GM19372 (cell line): ENCODE results near the gene DVL2.
"Not testable (repeated sequence)": the region's sequence is repeated elsewhere in the genome, so short reads cannot be mapped to it uniquely, and the experiment has no call there.

ENCODE experiments used
- ATAC-seq: cut with Tn5 transposase; IDR thresholded peaks from one replicate; pipeline ENCODE4 v1.9.1; 2021; ENCODE audit warnings: mild to moderate bottlenecking, low read depth, moderate library complexity; ENCODE audit not compliant: unreplicated experiment

DVL2 gene

DNA sequence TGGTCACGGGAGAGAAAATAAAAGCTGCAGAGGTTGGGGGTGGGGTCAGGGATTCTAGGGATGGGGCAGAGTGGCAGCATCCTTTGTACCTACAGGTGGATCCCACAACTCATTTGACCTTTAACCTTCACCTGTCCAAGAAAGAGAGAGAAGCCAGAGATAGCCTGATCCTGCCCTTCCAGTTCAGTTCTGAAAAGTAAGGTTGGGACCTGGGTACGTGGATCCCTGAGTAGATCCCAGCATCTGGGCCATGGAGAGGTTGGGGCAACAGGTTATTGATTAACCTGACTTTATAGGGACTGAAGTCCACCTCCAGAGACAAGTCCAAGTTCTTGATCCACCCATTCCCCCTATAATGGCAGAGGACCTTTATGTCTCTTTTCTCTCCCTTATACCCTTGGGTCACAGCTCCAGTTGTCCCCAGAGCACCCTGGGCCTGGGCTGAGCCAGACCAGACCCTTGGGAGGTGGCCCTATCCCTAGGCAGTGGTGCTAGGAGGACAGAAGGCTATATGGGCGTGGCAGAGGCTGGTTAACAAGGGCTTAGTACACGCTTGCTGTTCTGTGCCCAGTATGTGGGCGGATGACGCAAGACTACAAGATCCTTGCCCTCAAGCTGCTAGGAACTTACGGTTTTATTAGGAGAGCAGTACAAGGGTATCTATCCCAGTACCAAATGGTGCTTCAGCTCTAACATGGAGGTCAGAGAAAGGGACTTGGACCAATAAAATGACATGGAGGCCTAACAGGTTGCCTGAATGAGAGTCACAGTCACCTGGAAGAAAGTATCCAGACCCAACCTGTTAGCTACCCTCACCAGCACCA lies 24.6 kb upstream of the DVL2 start:
- no peak for ATAC-seq

DNA sequence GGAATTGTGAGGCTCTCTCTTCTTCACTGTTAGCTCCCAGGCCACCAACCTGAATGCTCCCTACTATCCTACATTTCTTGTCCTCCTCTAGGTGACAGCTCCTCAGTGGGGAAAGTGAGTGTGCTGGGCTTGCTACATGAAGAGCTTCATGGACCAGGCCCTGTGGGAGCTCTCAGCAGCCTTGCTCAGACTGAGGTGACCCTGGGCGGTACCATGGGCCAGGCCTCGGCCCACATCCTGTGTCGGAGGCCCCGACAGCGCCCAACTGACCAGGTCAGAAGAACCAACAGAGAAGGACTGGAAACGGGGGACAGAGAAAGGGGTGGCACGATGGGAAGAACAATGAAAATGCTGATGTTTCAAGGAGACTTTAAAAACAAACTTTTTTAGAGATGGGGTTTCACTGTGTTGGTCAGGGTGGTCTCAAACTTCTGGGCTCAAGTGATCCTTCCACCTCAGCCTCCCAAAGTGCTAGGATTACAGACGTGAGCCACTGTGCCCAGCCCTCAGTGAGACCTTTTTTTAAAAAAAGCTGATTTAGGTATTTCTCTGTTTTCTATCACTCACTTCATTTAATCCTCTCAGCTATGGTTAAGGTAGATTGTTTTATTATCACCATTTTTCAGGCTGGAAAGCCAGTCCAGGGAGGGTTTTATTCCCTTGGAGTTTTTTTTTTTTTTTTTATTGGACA lies 22.6 kb upstream of the DVL2 start:
- ATAC-seq: no peak

DNA sequence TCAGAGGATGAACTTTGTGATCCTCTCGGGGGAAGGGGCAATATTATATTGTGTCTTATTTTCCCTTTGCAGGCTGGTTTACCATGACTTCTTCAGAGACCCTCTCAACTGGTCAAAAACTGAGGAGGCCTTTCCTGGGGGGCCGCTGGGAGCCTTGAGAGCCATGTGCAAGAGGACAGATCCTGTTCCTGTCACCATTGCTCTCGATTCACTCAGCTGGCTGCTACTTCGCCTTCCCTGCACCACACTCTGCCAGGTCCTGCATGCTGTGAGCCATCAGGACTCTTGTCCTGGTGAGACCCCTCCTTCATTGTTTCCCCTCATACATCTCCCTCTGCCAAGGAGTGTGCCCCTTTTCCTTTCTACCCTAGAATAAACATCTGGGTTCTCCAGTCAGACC lies 20.2 kb upstream of the DVL2 start:
- no peak for ATAC-seq

- ATAC-seq: no peak
Measured at GRCh38 chr17:7253082-7253481, 18.8 kb upstream of the DVL2 start.

- peak; percentile 47 for ATAC-seq
Measured at GRCh38 chr17:7252176-7253043, 18.1 kb upstream of the DVL2 start, which contains the start of gene ELP5. TSS of gene ELP5 (plus strand) at chr17:7252215. CDS start at chr17:7252551, 336 bp downstream.

DNA sequence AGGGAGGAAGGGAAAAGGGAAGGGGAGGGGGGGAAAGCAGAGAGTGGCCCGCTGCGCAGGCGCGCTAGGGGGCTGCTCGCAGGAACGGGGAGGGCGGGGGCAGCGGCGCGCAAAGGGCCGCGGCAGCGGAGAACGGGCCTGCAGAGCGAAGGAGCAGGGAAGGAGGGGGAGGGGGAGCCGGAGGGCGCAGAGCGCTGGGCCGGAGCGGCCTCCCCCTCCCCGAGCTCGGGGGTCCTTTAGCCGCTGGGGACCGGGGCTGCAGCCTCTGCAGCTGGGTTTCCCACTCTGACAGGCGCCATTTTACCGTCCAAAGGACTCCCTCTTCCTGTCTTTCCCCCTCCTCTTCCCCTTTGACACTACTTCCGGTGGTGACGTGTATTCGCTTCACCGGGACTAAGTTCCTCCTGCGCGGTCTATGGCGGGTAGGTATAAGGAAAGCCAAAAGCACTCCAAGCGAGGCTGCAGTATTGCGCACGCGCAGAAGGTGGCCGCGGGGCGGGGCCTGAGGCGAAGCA lies 17.4 kb upstream of the DVL2 start, which contains the start of gene CTDNEP1:
Gene CTDNEP1, minus strand, starts transcription at position 74 of the 515 bp plus-strand sequence. CDS start 438 bp downstream, outside the sequence.
- peak; percentile 83 for ATAC-seq

GRCh38 chr17:7250695-7251627 lies 16.6 kb upstream of the DVL2 start:
- ATAC-seq: no peak

GRCh38 chr17:7249830-7250229 lies 15.5 kb upstream of the DVL2 start:
- ATAC-seq: no peak

- ATAC-seq: no peak
Measured at GRCh38 chr17:7249214-7249613, 14.9 kb upstream of the DVL2 start.

- no peak for ATAC-seq
Measured at GRCh38 chr17:7248796-7249195, 14.5 kb upstream of the DVL2 start.

GRCh38 chr17:7246779-7247178 lies 12.5 kb upstream of the DVL2 start:
- ATAC-seq: no peak

GRCh38 chr17:7243838-7244237 lies 9.5 kb upstream of the DVL2 start:
- not testable (repeated sequence) for ATAC-seq

- no peak for ATAC-seq
Measured at GRCh38 chr17:7243453-7243729, 9.1 kb upstream of the DVL2 start.

- ATAC-seq: peak; percentile 44
Measured at GRCh38 chr17:7242717-7243452, 8.6 kb upstream of the DVL2 start.

GRCh38 chr17:7241783-7242716 lies 7.7 kb upstream of the DVL2 start, which contains the start of gene GABARAP:
TSS of gene GABARAP (minus strand) at chr17:7242449. CDS start at chr17:7242330, 119 bp downstream.
- peak; percentile 22 for ATAC-seq

DNA sequence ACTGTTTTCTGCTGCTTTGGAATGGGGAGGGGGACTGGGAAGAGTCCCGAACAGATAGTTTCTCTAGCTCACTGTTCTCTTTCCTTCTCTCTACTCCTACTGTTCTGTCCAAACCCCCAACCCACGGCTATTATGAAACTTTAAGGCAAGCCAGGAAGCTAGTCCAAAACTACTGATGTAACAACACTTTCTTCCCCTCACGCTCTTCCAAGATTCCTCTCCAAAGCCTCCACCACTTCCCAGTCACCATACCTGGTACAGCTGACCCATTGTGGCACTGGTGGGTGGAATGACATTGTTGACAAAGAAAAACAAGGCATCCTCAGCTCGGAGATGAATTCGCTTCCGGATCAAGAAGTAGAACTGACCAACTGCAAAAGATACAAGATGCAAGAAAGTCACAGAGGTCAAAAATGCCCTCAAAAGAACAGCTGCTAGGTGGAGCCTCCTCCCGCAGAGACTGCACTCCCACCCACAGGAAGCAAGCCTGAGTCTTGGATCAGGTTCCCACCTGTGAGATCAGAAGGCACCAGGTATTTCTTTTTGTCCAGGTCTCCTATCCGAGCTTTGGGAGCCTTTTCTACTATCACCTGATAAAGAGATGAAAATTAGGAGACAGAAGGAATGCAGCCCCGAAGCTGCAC lies 6.9 kb upstream of the DVL2 start:
- ATAC-seq: no peak

- ATAC-seq: no peak
Measured at GRCh38 chr17:7240375-7240774, 6.1 kb upstream of the DVL2 start.
